Fibroblast of mammary gland (primary cell): Measurements from ENCODE around the gene DICER1.
A peak's percentile ranks its signal among the peaks of the same experiment; 100 is the strongest.

Experiments used
- DNase-seq: peaks from one replicate; pipeline ENCODE4 v3.0.0-alpha.2; 2010; ENCODE audit warnings: low read depth
- H3K4me3 ChIP-seq: 2 replicates; pipeline ENCODE4 v1.5.1; 2011; ENCODE audit warnings: low read depth, mild to moderate bottlenecking, low read length, moderate library complexity; ENCODE audit not compliant: control insufficient read depth
- TF ChIP-seq, protein P1 (sequence below): conservative IDR thresholded peaks from 2 replicates; pipeline ENCODE4 v1.5.1; 2011; ENCODE audit warnings: low read depth, low read length, inconsistent platforms; ENCODE audit not compliant: control insufficient read depth, insufficient read depth

Gene DICER1

DNA sequence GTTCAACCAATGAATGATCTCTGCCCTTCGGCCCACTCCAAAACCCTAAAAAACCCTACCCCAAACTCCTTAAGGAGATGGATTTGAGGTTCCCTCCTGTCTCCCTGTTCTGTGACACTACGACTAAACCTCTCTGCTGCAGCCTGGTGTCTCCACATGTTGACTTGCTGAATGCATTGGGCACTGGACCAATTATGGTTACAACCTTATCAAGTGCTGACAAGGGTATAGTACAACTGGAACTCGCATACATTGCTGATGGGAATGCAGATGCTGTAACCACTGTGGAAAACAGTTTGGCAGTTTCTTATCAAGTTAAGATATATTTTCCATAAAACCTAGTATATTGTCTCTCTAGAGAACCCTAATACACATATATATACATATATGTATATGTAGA, 6.3 kb upstream of the DICER1 start:
- H3K4me3 ChIP-seq = no peak overlapping the region
- no peak for DNase-seq
- TF ChIP-seq, protein P1, sequence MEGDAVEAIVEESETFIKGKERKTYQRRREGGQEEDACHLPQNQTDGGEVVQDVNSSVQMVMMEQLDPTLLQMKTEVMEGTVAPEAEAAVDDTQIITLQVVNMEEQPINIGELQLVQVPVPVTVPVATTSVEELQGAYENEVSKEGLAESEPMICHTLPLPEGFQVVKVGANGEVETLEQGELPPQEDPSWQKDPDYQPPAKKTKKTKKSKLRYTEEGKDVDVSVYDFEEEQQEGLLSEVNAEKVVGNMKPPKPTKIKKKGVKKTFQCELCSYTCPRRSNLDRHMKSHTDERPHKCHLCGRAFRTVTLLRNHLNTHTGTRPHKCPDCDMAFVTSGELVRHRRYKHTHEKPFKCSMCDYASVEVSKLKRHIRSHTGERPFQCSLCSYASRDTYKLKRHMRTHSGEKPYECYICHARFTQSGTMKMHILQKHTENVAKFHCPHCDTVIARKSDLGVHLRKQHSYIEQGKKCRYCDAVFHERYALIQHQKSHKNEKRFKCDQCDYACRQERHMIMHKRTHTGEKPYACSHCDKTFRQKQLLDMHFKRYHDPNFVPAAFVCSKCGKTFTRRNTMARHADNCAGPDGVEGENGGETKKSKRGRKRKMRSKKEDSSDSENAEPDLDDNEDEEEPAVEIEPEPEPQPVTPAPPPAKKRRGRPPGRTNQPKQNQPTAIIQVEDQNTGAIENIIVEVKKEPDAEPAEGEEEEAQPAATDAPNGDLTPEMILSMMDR = no peak

DNA sequence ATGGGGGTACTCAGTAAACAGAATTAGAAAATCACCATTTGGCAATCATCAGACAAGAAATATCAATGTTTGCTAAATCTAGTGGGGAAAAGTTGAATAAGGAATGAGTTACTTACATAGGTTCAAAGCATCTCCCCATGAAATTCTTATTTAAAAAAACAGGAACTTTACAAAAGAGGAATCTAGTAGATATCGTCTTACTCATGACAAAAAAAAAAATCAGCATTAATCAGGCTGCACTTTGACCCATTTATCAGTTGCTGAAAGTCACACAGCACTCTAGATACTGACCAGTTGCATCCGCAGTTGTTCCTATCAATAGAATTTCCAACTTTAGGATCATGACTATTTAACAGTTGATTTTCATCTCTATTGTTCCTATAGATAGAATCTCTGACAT, 5.8 kb upstream of the DICER1 start:
- TF ChIP-seq, protein P1 = no peak
- DNase-seq = no peak
- H3K4me3 ChIP-seq = no peak overlapping the region

DNA sequence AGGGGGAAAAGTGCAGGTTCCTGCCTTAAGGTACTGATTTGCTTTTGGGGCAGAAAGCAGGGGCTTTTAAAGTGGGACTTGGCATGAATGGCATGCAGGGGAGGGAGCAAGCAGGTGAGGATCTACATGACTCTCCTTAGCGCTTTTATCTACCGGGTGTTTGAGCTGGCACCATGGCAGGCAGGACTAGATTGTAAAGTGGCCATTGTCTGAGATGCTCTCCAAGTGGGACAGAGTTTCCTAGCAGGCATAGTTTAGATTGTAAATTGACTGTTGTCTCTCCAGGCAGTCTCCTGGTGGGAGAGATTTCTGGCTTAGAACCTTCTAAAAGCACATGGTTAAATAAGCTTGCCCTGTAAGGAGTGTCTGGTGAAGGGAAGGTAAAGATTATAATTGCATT, 5.3 kb upstream of the DICER1 start:
- H3K4me3 ChIP-seq = no peak overlapping the region
- TF ChIP-seq, protein P1 = no peak
- DNase-seq = no peak

DNA sequence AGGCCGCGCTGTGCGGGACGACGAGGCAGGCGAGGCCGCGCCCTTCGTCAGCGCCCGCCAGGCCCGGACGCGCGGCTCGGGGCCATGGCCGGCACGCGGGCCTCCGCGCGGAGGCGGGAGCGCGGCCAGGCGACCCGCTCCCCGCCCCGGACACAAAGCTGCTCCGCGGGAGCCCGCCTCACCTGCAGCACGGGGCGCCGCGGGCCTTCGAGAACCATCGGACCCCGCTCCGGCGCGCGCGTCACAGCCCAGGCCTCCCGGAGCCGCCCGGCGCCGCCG, 342 bp downstream of the DICER1 start:
- DNase-seq = no peak
- TF ChIP-seq, protein P1 = no peak
- H3K4me3 ChIP-seq = peak overlapping the region; percentile 74

DNA sequence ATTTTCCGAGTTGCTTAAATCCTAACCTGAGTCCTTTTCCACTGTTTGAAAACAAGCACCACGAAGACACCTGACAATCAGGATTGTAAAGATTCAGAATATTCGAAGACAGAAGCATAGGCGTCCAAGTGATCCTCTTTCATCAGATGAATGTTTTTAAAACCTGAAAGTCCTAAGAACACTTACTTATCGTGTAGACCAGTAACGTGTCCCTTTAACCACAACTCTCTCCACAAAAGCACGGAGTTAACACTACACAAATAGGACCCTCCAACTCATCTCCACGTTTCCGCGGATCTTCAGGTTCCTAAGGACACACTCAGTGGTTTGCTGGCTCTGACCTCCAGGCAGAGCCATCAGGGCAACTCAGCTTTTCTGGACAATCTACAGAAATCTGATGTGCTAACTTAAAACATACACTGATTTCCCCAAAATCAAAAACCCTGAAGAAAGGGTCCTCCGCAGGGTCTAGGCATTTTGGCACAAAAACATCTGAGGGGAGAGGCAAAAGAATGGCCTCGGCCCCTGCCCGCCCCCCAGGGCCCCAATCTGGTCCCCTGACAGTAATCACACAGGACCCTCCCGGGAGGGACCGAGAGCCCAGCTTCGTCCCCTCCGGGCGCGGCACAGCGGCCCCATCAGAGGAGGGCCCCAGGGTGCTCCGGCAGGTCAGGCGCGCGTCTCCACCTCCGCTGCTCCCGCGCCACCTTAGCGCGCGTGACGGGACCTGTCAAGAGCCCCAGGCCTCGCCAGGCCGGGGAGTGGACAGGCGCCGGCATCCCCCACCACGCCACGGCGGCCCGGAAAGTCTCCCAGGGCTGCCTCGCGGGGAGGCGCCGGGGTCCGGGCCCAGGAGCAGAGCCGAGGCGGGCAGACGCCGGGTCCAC, 925 bp downstream of the DICER1 start:
- peak; percentile 33 for DNase-seq
- peak overlapping the region; percentile 74 for H3K4me3 ChIP-seq
- TF ChIP-seq, protein P1 = no peak

DNA sequence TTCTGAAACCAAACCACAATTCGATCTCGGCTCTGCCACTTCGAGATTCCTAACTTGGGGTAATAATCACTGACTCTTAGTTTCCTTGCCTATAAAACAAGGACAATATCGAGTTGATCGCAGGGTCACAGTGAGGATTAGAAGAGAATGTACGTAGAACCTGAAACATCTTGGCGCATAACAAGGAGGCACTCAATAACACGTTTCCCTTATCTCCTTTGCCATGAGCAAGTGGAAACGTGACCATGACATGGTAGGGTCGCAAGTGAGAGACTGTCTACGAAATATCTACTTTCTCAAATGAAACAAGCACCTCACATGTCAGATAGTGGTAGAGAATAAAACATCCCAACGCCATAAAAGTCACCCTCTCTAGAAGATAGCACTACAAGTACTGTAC, 2.3 kb downstream of the DICER1 start:
- TF ChIP-seq, protein P1 = no peak
- DNase-seq = no peak
- H3K4me3 ChIP-seq = no peak overlapping the region

DNA sequence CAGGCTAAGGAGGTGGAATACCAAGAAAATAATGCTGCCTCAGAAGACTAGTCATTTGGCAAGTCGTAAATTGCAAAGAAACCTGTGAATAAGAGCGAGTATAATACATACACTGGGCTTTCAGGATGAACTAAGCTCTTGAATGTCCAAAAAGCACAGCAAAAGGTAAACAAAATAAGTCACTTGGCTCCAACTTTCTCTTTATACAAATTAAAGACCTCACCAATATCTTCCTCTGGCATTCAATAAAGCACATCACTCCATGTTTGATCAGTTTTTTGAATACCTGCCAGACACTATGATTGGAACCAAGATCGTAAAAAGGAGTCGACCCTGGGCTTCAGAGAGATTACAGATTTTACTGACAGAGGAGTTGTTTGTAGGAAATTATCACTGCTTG, 3.5 kb downstream of the DICER1 start:
- TF ChIP-seq, protein P1 = no peak
- no peak overlapping the region for H3K4me3 ChIP-seq
- DNase-seq = no peak
